PC-9 (cell line): ENCODE data around the gene GPD1L. TPM values are rescaled to one million over a fixed set of nuclear protein-coding genes. Genes with fewer than 3 reads are reported as not detected.

ENCODE experiments used
- BruUV-seq: library from RNA; stranded (reverse); fragments of 400-500 nt; replicated peaks from 2 replicates; lab custom pipeline; 2021; lab: Mats Ljungman, UMichigan
- CTCF ChIA-PET: fragments of 300-600 bp; sonication (Branson Sonifier 250); formaldehyde crosslinking; loops from one replicate; lab custom pipeline; 2022; ENCODE audit warnings: antibody characterized with exemption; lab: Charles Lee
- POLR2A ChIA-PET: fragments of 300-600 bp; sonication (Branson Sonifier 250); formaldehyde crosslinking; loops from one replicate; lab custom pipeline; 2022; ENCODE audit warnings: antibody characterized with exemption; ENCODE audit not compliant: unreplicated experiment; lab: Charles Lee
- DNase-seq, 2 experiments: peaks; one replicate each; pipeline versions ENCODE4 v3.0.0 to v3.0.0-alpha.2; 2015 to 2022; ENCODE audit warnings: mixed read lengths in 1 of 2
- H2AFZ ChIP-seq: fragments of 200-600 bp; sonication (generic); 2 replicates; pipeline ENCODE4 v1.8.1; 2017; ENCODE audit warnings: antibody characterized with exemption
- H3F3A ChIP-seq: fragments of 200-600 bp; sonication (generic); 2 replicates; pipeline ENCODE4 v1.8.1; 2017; ENCODE audit warnings: antibody characterized with exemption, mild to moderate bottlenecking, low read depth; ENCODE audit not compliant: insufficient read depth
- H3K27ac ChIP-seq: fragments of 200-600 bp; sonication (generic); 2 replicates; pipeline ENCODE4 v1.6.1; 2016; ENCODE audit warnings: mixed run types
- H3K27me3 ChIP-seq: fragments of 200-600 bp; sonication (generic); 2 replicates; pipeline ENCODE4 v1.6.1; 2016; ENCODE audit warnings: low read depth, mixed run types; ENCODE audit not compliant: insufficient read depth
- H3K36me3 ChIP-seq: fragments of 200-600 bp; sonication (generic); 2 replicates; pipeline ENCODE4 v1.6.1; 2016; ENCODE audit warnings: low read depth, mixed run types
- H3K4me1 ChIP-seq: fragments of 200-600 bp; sonication (generic); replicated peaks from 2 replicates; pipeline ENCODE4 v1.6.1; 2016; ENCODE audit warnings: mixed run types; ENCODE audit not compliant: insufficient read depth
- H3K4me2 ChIP-seq: fragments of 200-600 bp; sonication (generic); 2 replicates; pipeline ENCODE4 v1.6.1; 2017; ENCODE audit warnings: mixed run types
- H3K4me3 ChIP-seq: fragments of 200-600 bp; sonication (generic); 2 replicates; pipeline ENCODE4 v1.6.1; 2016; ENCODE audit warnings: mixed run types
- H3K79me2 ChIP-seq: fragments of 200-600 bp; sonication (generic); 2 replicates; pipeline ENCODE4 v1.6.1; 2017; ENCODE audit warnings: low read depth, mixed run types
- H3K9me2 ChIP-seq: fragments of 200-600 bp; sonication (generic); 2 replicates; pipeline ENCODE4 v1.8.1; 2017; ENCODE audit warnings: mild to moderate bottlenecking; ENCODE audit not compliant: insufficient read depth
- H3K9me3 ChIP-seq: fragments of 200-600 bp; sonication (generic); 2 replicates; pipeline ENCODE4 v1.8.1; 2016; ENCODE audit warnings: low read depth; ENCODE audit not compliant: insufficient read depth
- H4K20me1 ChIP-seq: fragments of 200-600 bp; sonication (generic); 2 replicates; pipeline ENCODE4 v1.8.1; 2017; ENCODE audit not compliant: insufficient read depth
- EZH2 ChIP-seq: fragments of 200-600 bp; sonication (generic); IDR thresholded peaks from 2 replicates; pipeline ENCODE4 v1.8.0; 2017; ENCODE audit warnings: antibody characterized with exemption, low read depth
- intact Hi-C: fragments of 100-400 bp; cut with micrococcal nuclease; formaldehyde crosslinking; loops from one replicate; pipeline ENCODE4 v1.10.0; 2022; ENCODE audit not compliant: unreplicated experiment
- total RNA-seq: library from RNA; stranded (reverse); gene quantifications from 2 replicates; pipeline ENCODE4 v1.2.3, GENCODE V29; 2021
- TF ChIP-seq, protein P1 (sequence below): fragments of 200-600 bp; sonication (generic); conservative IDR thresholded peaks from 2 replicates; pipeline ENCODE4 v1.6.1; 2017; ENCODE audit warnings: mixed run types, antibody characterized with exemption, mild to moderate bottlenecking, moderate library complexity

GPD1L gene
- total RNA-seq, 1 experiment from 2014 or later: 10.3 TPM

DNA sequence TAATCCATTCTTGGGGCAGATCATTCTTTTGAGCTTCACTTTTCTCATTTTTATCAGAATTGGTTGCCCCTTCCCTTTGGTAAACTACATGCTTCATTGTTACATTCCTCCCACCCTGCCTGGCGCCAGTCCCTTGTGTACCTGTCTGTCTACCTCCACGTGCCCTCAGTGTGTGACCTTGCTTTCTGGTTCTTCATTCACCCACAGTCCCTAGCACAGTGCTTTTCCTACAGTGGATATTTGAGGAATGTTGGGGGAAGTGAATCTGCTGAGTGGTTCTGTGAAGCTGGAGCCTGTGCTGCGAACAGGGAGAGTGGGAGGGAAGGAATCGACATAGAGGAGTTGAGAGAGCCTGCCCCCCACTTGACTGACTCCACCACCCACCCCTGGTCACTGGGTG, 23.4 kb downstream of the GPD1L start:
- no peak for DNase-seq
- Histone ChIP-seq H2AFZ (no peak overlapping the region), H3K4me3 (no peak overlapping the region), H3K4me2 (no peak overlapping the region), H3K4me1 (no peaks in the 10 kb centered on the region), H3K27ac (no peak overlapping the region), H3K79me2 (no peaks in the 10 kb centered on the region), H3K9me2 (no peaks in the 10 kb centered on the region), H3K27me3 (no peaks in the 10 kb centered on the region), H4K20me1 (no peaks in the 10 kb centered on the region), H3K9me3 (no peaks in the 10 kb centered on the region), H3K36me3 (no peaks in the 10 kb centered on the region), H3F3A (no peaks in the 10 kb centered on the region)
- no TSS peak for BruUV-seq
- intact Hi-C loops: no loop called here
- TF ChIP-seq, protein P1, sequence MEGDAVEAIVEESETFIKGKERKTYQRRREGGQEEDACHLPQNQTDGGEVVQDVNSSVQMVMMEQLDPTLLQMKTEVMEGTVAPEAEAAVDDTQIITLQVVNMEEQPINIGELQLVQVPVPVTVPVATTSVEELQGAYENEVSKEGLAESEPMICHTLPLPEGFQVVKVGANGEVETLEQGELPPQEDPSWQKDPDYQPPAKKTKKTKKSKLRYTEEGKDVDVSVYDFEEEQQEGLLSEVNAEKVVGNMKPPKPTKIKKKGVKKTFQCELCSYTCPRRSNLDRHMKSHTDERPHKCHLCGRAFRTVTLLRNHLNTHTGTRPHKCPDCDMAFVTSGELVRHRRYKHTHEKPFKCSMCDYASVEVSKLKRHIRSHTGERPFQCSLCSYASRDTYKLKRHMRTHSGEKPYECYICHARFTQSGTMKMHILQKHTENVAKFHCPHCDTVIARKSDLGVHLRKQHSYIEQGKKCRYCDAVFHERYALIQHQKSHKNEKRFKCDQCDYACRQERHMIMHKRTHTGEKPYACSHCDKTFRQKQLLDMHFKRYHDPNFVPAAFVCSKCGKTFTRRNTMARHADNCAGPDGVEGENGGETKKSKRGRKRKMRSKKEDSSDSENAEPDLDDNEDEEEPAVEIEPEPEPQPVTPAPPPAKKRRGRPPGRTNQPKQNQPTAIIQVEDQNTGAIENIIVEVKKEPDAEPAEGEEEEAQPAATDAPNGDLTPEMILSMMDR: no peak
- TF ChIP-seq EZH2: no peak
- ChIA-PET CTCF (no interaction called here), POLR2A (no interaction called here)

DNA sequence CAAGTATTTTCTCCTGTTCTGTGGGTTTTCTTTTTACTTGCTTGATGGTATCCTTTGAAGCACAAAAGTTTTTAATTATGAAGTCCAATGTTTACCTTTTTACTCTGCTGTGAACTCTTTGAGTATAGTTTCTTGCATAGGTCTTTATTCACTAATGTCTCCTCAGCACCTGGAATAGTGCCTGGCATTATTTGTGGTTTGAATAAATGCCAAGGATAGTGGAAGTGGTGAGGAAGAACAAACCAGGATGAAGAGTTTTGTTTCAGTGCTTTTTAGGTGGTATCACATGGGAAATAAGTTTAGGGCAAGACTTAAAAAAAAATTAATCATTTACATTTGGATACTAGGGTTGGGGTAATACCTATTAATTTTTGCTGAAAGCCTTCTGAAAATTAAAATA, 25.7 kb downstream of the GPD1L start:
- intact Hi-C loops: no loop called here

DNA sequence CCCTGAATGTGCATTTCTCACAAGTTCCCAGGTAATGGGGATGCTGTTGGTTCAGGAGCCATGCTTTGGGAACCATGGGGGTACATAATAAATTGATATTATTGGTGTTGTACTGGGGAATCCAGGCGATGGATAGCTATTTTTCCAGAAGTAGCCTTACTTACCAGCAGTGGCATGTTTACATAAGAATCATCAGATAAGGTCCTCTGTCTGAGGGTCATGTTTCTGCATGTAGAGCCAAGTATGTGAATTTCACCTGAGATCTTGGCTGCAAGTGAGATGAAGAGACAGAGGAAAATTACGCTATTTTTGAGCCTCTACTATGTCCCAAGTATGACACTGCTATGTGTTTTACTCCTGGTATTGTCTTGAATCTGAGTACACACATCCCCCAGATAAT, 26.3 kb downstream of the GPD1L start:
- ChIA-PET POLR2A (no interaction called here), CTCF (no interaction called here)
- Histone ChIP-seq H3K27ac (no peak overlapping the region), H3K36me3 (no peaks in the 10 kb centered on the region), H3K79me2 (no peaks in the 10 kb centered on the region), H3K4me3 (no peak overlapping the region), H3K9me3 (no peaks in the 10 kb centered on the region), H3K9me2 (no peaks in the 10 kb centered on the region), H3K27me3 (no peaks in the 10 kb centered on the region), H2AFZ (no peak overlapping the region), H3K4me2 (no peak overlapping the region), H3K4me1 (no peaks in the 10 kb centered on the region), H3F3A (no peaks in the 10 kb centered on the region), H4K20me1 (no peaks in the 10 kb centered on the region)
- no TSS peak for BruUV-seq
- DNase-seq: no peak
- intact Hi-C loops: no loop called here
- no peak for TF ChIP-seq EZH2
- TF ChIP-seq, protein P1: no peak

More for the DNA sequence above, 25.7 kb downstream of the GPD1L start:
- TF ChIP-seq, protein P1: no peak
- TF ChIP-seq EZH2: no peak
- no peaks in the 10 kb centered on the region for H3K4me1 ChIP-seq
- no peak overlapping the region for H3K27ac ChIP-seq
- H3K36me3 ChIP-seq: no peaks in the 10 kb centered on the region
- H3K9me2 ChIP-seq: no peaks in the 10 kb centered on the region
- DNase-seq: no peak
- POLR2A ChIA-PET: no interaction called here
- no peaks in the 10 kb centered on the region for H3K9me3 ChIP-seq
- H4K20me1 ChIP-seq: no peaks in the 10 kb centered on the region
- no peak overlapping the region for H3K4me2 ChIP-seq
- no TSS peak for BruUV-seq
- H2AFZ ChIP-seq: no peak overlapping the region
- CTCF ChIA-PET: no interaction called here
- H3K4me3 ChIP-seq: no peak overlapping the region
- no peaks in the 10 kb centered on the region for H3K79me2 ChIP-seq
- no peaks in the 10 kb centered on the region for H3F3A ChIP-seq
- H3K27me3 ChIP-seq: no peaks in the 10 kb centered on the region
